ENCODE measurements around the gene ARHGEF38. TPM values are rescaled to one million over a fixed set of nuclear protein-coding genes. Genes with fewer than 3 reads are reported as not detected.
"Not testable (repeated sequence)": the region's sequence is repeated elsewhere in the genome, so short reads cannot be mapped to it uniquely, and the experiment has no call there.

ARHGEF38 gene
- total RNA-seq, 2 experiments from 2014 or later: not detected

DNA sequence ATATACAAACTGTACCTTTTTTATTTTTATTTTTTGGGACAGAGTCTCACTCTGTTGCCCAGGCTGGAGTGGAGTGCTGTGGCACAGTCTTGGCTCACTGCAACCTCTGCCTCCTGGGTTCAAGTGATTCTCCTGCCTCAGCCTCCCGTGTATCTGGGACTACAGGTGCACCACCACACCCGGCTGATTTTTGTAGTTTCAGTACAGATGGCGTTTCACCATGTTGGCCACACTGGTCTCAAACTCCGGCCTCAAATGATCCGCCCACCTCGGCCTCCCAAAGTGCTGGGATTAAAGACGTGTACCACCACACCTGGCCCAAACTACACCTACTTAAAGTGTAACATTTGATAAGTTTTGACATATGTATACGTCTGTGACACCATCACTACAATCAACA, 143.4 kb downstream of the ARHGEF38 start:
- POLR2A ChIA-PET; H3K4me1 Mint-ChIP-seq; DNase-seq; H3K27ac Mint-ChIP-seq; H3K4me3 Mint-ChIP-seq; intact Hi-C loops (cut with DNase I, micrococcal nuclease); ATAC-seq; H3K27me3 Mint-ChIP-seq; H3K9me3 Mint-ChIP-seq (ENCODE audit: low read depth); CTCF ChIA-PET: not testable (repeated sequence)
- H3K36me3 Mint-ChIP-seq (ENCODE audit: low read depth): peaks cover 30% of the 10 kb centered on the region

DNA sequence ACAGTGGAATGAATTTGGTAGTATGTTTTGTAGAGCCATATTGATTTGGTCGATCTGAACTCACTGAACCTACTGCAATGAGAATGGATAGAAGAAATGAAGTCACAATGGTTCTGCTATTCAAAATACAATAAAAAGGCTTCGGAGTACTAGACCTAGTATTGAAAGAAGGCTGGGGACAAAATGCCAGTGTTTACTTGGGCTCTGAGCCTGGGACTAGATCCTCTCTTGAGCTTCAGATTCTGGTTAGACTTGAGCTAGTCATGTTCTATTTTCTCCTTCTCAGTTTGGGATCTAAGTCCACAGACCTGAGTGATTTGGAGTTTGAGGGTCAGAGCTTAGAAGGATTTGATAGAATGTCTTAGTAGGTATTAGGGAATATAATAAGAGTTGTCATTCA, 146.2 kb downstream of the ARHGEF38 start:
- Mint-ChIP-seq H3K27me3 (no peaks in the 10 kb centered on the region), H3K4me3 (no peak overlapping the region), H3K36me3 (ENCODE audit: low read depth) (peaks cover 20% of the 10 kb centered on the region), H3K27ac (no peak overlapping the region), H3K4me1 (peaks cover 6% of the 10 kb centered on the region), H3K9me3 (ENCODE audit: low read depth) (no peaks in the 10 kb centered on the region)
- CTCF ChIA-PET: interaction anchor here (1.4 kb wide), 1 partner anchor 20 kb away, joined by 4 read pairs; no protein-coding TSS in a partner anchor
- intact Hi-C loops (cut with DNase I, micrococcal nuclease): no loop called here
- POLR2A ChIA-PET: no interaction called here
- DNase-seq (no peak), ATAC-seq (no peak)

DNA sequence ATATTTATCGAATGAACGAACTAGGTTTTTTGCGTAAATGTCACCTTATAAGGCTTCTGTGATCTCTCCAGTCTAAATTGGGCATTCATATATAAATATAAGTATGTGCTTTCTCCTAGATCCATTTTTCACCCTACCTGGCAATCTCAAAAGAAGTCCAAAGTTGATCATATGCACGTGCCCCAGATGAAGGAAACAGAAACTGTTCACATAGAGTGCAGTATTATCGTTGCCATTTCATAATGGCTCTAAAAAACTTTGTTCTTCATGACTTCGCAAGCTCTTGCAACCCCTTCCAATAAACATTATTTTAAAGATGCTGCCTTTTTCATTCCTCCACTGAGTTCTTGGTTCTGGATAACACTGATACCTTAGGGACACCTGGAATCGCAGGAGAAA, 155.4 kb downstream of the ARHGEF38 start:
- ATAC-seq: no peak
- POLR2A ChIA-PET: interaction anchor here (0.7 kb wide), 1 partner anchor 1720 kb away, joined by 3 read pairs; no protein-coding TSS in a partner anchor

DNA sequence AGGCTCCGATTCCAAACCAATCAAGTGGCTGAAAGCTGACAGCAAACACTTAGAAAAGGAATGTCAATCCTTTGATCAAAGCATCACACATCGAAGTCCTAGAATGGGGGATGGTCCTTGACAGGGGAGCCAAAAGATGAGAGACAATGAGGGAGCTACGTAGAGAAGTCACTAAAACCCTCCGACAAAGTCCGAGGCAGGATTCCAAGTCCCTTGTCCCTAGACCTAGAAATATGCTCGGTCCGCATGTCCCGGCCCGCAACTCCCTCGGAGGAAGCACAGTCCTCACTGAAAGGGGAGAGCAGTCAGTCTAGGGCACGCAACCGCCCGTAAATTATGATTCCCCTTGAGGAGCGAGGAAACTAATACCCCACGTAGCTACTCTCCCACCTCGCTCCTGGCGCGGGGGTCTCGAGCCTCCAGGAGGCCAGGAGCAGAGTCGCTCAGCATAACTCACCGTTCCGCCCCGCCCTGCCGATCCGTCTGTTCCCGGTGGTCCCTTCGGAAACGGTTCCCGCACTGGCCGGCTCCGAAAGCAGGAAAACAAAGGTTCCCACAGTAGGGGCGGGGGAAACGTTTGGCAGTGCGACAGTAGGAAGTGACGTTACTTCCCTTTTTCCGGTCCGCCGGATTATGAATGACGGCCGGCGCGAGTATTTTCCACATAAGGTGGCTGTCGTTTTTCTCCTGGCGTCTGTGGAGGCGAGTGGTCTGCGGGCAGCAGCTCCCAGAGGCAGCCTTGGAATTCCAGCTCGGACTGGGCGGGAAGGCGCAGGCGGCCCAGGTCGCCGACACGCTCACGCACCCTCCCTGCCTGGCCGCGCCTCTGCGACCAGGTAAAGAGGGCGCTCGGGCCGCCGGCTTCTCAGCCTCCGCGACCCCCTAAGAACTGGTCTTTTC, 156.0 kb downstream of the ARHGEF38 start, which contains the start of the genes GSTCD and INTS12:
Gene GSTCD (plus strand): TSS at position 604 of the 900 bp plus-strand sequence. CDS start 8,830 bp downstream, outside the sequence.
Gene INTS12 (minus strand): TSS at position 509 of the 900 bp plus-strand sequence. CDS start 8,684 bp downstream, outside the sequence.
- CTCF ChIA-PET: interaction anchor here (1.2 kb wide), 1 partner anchor 11 kb away, joined by 3 read pairs; no protein-coding TSS in a partner anchor
- intact Hi-C loops (cut with DNase I, micrococcal nuclease): loop anchor here (1.0 to 10.0 kb wide), 7 partner anchors 235 to 648 kb away; partner anchors contain the start of genes AIMP1 (in 2 of the 2), TBCK (in 2 of the 2) and PPA2 (in 1 of the 2)
- Mint-ChIP-seq H3K27me3 (no peaks in the 10 kb centered on the region), H3K4me1 (peaks cover 26% of the 10 kb centered on the region), H3K27ac (peak within 1 kb of the TSS; percentile 96), H3K36me3 (ENCODE audit: low read depth) (peaks cover 4% of the 10 kb centered on the region), H3K9me3 (ENCODE audit: low read depth) (no peaks in the 10 kb centered on the region), H3K4me3 (peak within 1 kb of the TSS; percentile 98)
- DNase-seq: peak; percentile 93
- POLR2A ChIA-PET: interaction anchor here (0.7 kb wide), 1 partner anchor 1719 kb away, joined by 3 read pairs; no protein-coding TSS in a partner anchor
- ATAC-seq: peak; percentile 93

More for the DNA sequence above, 155.4 kb downstream of the ARHGEF38 start:
- DNase-seq: no peak
- H3K9me3 Mint-ChIP-seq (ENCODE audit: low read depth): no peaks in the 10 kb centered on the region
- peaks cover 4% of the 10 kb centered on the region for H3K36me3 Mint-ChIP-seq (ENCODE audit: low read depth)
- intact Hi-C loops (cut with DNase I, micrococcal nuclease): loop anchor here (1.0 to 10.0 kb wide), 7 partner anchors 234 to 647 kb away; partner anchors contain the start of genes AIMP1 (in 2 of the 2), TBCK (in 2 of the 2) and PPA2 (in 1 of the 2)
- H3K27me3 Mint-ChIP-seq: no peaks in the 10 kb centered on the region
- H3K4me3 Mint-ChIP-seq: peak overlapping the region; percentile 98
- peaks cover 26% of the 10 kb centered on the region for H3K4me1 Mint-ChIP-seq
- CTCF ChIA-PET: no interaction called here
- H3K27ac Mint-ChIP-seq: peak overlapping the region; percentile 96

DNA sequence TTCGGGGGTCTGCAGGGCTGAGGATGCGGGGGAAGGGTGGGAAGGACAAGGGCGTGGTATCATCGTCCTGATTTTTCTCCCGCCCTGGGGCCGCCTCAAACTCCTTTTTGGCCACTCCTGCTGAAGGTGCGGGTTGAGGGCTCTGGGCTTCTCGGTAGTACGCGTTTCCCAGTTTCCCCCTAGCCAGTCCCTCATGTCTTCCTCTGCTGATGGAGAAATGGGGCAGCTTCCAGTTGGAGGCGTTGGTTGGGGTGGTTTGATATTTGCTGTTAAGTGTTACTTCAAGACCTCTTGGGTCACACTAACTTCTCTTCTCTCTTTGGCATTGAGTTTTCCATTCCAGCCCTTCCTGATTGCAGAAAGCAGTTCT, 156.6 kb downstream of the ARHGEF38 start:
- Mint-ChIP-seq H3K27ac (peak overlapping the region; percentile 92), H3K4me3 (peak overlapping the region; percentile 98), H3K4me1 (peaks cover 27% of the 10 kb centered on the region), H3K27me3 (no peaks in the 10 kb centered on the region), H3K36me3 (ENCODE audit: low read depth) (peaks cover 4% of the 10 kb centered on the region), H3K9me3 (ENCODE audit: low read depth) (no peaks in the 10 kb centered on the region)
- ChIA-PET CTCF (interaction anchor here (1.2 kb wide), 1 partner anchor 10 kb away, joined by 3 read pairs; no protein-coding TSS in a partner anchor), POLR2A (no interaction called here)
- no peak for DNase-seq
- intact Hi-C loops (cut with DNase I, micrococcal nuclease): loop anchor here (2.0 to 10.0 kb wide), 6 partner anchors 237 to 648 kb away; partner anchors contain the start of genes AIMP1 (in 2 of the 2), TBCK (in 2 of the 2) and PPA2 (in 1 of the 2)
- ATAC-seq: peak; percentile 34

DNA sequence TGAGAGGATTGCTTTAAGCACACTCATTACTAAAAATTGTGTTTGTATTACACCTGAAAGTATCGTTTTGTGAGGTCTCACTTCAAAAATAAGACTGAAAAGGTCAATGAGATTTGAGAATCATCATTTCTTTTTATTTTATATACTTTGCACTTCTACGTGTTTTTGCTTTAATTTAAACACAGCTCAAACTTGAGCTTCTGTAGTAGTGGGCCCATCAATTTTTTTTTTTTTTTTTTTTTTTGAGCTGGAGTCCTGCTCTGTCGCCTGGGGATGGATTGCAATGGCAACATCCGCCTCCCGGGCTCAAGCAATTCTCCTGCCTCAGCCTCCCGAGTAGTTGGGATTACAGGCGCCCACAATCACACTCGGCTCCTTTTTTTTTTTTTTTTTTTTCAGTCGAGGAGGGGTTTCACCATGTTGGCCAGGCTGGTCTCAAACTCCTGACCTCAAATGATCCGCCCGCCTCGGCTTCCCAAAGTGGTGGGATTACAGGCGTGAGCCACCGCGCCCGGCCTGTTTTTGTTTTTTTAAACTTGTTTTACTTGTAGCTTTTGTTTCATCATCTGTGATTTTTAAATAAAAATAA, 157.7 kb downstream of the ARHGEF38 start:
- Mint-ChIP-seq H3K4me3 (peak overlapping the region; percentile 98), H3K36me3 (ENCODE audit: low read depth) (peaks cover 4% of the 10 kb centered on the region), H3K9me3 (ENCODE audit: low read depth) (no peaks in the 10 kb centered on the region), H3K4me1 (peaks cover 28% of the 10 kb centered on the region), H3K27me3 (no peaks in the 10 kb centered on the region), H3K27ac (no peak overlapping the region)
- DNase-seq (no peak), ATAC-seq (no peak)
- CTCF ChIA-PET: interaction anchor here (1.1 to 1.8 kb wide), 3 partner anchors 9 to 236 kb away, joined by 4 to 5 read pairs (median 4); partner anchors contain the start of gene PPA2
- intact Hi-C loops (cut with DNase I, micrococcal nuclease): no loop called here
- POLR2A ChIA-PET: no interaction called here

DNA sequence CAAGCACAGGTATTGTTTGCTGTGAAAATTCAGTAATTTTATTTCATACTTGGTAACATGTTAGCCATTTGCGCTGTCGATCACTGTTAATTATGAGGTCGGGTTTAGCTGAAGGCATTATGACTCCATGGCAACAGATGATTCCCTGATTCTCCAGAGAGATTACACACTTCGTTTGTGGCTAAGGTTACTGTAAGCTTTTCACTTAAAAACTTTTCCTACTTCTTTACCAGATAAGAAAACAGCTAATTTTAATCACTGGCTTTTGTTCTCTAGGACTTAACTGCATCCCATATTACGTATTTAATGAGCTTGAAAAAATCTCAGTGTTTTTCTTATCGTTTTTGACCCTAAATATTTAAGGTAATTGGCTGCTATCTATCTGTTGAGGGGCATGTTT, 158.3 kb downstream of the ARHGEF38 start:
- DNase-seq: no peak
- Mint-ChIP-seq H3K4me1 (peaks cover 26% of the 10 kb centered on the region), H3K36me3 (ENCODE audit: low read depth) (peaks cover 2% of the 10 kb centered on the region), H3K27me3 (no peaks in the 10 kb centered on the region), H3K27ac (no peak overlapping the region), H3K9me3 (ENCODE audit: low read depth) (no peaks in the 10 kb centered on the region), H3K4me3 (no peak overlapping the region)
- CTCF ChIA-PET: interaction anchor here (1.1 to 1.8 kb wide), 3 partner anchors 9 to 237 kb away, joined by 4 to 5 read pairs (median 4); partner anchors contain the start of gene PPA2
- POLR2A ChIA-PET: no interaction called here
- intact Hi-C loops (cut with DNase I, micrococcal nuclease): no loop called here
- ATAC-seq: no peak

DNA sequence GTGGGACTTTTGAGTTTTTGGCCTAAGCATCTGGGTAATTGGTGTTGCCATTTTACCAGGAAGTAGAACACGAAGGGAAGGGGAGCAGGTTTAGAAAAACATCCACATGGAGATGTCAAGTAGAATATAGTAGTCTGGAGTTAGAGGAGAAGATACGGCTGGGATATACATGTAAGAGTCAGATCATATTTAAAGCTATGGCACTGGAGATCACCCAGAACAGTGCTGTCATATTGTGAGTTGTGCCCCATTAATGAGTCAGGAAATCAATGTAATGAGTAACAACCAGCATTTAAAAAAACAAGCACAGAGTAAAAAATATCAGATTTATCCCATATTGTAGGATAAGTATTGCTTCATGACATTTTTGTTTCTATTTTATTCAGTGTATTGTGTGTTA, 160.3 kb downstream of the ARHGEF38 start:
- no peak for DNase-seq
- H3K36me3 Mint-ChIP-seq (ENCODE audit: low read depth): no peaks in the 10 kb centered on the region
- ChIA-PET POLR2A (interaction anchor here (0.7 kb wide), 1 partner anchor 283 kb away, joined by 3 read pairs; no protein-coding TSS in a partner anchor), CTCF (interaction anchor here (0.7 kb wide), 1 partner anchor 81 kb away, joined by 3 read pairs; no protein-coding TSS in a partner anchor)
- H3K4me1 Mint-ChIP-seq: peaks cover 13% of the 10 kb centered on the region
- intact Hi-C loops (cut with DNase I, micrococcal nuclease): no loop called here
- no peak for ATAC-seq
- no peaks in the 10 kb centered on the region for H3K27me3 Mint-ChIP-seq
- H3K27ac Mint-ChIP-seq: no peak overlapping the region
- H3K9me3 Mint-ChIP-seq (ENCODE audit: low read depth): no peaks in the 10 kb centered on the region
- no peak overlapping the region for H3K4me3 Mint-ChIP-seq

DNA sequence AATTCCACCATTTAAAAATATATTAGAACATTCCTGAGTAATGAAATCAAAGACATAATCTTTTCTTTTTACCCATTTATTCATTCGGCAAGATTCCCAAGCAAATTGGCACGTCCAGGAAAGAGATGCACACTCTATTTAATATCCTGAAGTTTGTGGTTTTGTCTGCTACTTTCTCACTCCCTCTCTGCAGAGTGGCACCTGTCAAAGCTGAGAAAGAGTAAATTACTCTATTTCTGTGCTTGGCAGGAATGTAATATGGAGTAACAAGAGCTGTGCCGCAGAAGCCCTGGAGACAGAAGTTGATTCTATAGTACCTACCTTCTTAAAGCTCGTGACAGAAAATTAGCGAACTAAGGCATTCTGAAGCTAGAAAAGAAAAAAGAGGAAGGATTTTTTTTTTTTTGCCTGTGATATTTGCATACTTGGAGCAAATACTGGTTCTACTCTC, 161.7 kb downstream of the ARHGEF38 start:
- DNase-seq: no peak
- H3K27ac Mint-ChIP-seq: no peak overlapping the region
- intact Hi-C loops (cut with DNase I, micrococcal nuclease): no loop called here
- H3K9me3 Mint-ChIP-seq (ENCODE audit: low read depth): no peaks in the 10 kb centered on the region
- no peak overlapping the region for H3K4me3 Mint-ChIP-seq
- peaks cover 13% of the 10 kb centered on the region for H3K4me1 Mint-ChIP-seq
- H3K36me3 Mint-ChIP-seq (ENCODE audit: low read depth): peaks cover 2% of the 10 kb centered on the region
- ATAC-seq: no peak
- POLR2A ChIA-PET: no interaction called here
- H3K27me3 Mint-ChIP-seq: no peaks in the 10 kb centered on the region
- CTCF ChIA-PET: interaction anchor here (0.6 to 1.7 kb wide), 3 partner anchors 8 to 615 kb away, joined by 3 to 4 read pairs (median 4); no protein-coding TSS in a partner anchor

DNA sequence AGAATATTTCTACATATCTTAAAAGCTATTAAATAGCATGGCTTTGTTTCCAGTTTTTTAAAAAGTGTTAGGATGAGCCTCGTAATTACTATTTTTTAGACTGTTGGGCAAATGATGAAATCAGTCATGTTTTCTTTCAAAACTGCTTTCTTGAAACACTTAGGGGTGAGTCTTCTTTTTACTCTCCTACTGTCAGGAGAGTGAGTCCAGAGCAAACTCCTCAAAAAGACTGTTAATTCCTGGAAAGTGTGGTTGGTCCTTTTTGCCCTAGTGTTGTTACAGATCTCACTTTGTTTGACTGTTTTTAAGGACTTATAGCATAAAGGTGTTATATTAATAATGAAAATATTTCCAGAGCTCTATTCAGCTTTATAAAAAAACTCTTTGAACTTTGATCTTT, 162.5 kb downstream of the ARHGEF38 start:
- ATAC-seq: no peak
- intact Hi-C loops (cut with DNase I, micrococcal nuclease): loop anchor here in 1 of 2 experiments (5.0 kb wide), 1 partner anchor 193 kb away; no protein-coding TSS in a partner anchor
- Mint-ChIP-seq H3K9me3 (ENCODE audit: low read depth) (no peaks in the 10 kb centered on the region), H3K27me3 (no peaks in the 10 kb centered on the region), H3K4me3 (no peak overlapping the region), H3K36me3 (ENCODE audit: low read depth) (peaks cover 5% of the 10 kb centered on the region), H3K27ac (no peak overlapping the region), H3K4me1 (peaks cover 11% of the 10 kb centered on the region)
- ChIA-PET CTCF (interaction anchor here (0.6 to 1.7 kb wide), 8 partner anchors 9 to 492 kb away, joined by 3 to 9 read pairs (median 4); partner anchors contain the start of gene PPA2), POLR2A (no interaction called here)
- DNase-seq: no peak
